GM19328 (cell line): ENCODE measurements around the gene NDUFB3.
"Not testable (repeated sequence)": the region's sequence is repeated elsewhere in the genome, so short reads cannot be mapped to it uniquely, and the experiment has no call there.

Source experiments
- ATAC-seq: cut with Tn5 transposase; IDR thresholded peaks from one replicate; pipeline ENCODE4 v1.9.1; 2021; ENCODE audit warnings: mild to moderate bottlenecking, moderate library complexity; ENCODE audit not compliant: unreplicated experiment

Gene NDUFB3

GRCh38 chr2:201090574-201090973 lies 18.8 kb downstream of the NDUFB3 start:
- no peak for ATAC-seq

- ATAC-seq, result no peak
Measured at GRCh38 chr2:201093573-201093972, 21.8 kb downstream of the NDUFB3 start.

- ATAC-seq, result no peak
Measured at GRCh38 chr2:201100497-201100896, 28.7 kb downstream of the NDUFB3 start.

- ATAC-seq, result no peak
Measured at GRCh38 chr2:201105759-201106158, 34.0 kb downstream of the NDUFB3 start.

GRCh38 chr2:201107624-201108023 lies 35.8 kb downstream of the NDUFB3 start:
- no peak for ATAC-seq

- no peak for ATAC-seq
Measured at GRCh38 chr2:201108341-201108740, 36.5 kb downstream of the NDUFB3 start.

GRCh38 chr2:201109186-201109585 lies 37.4 kb downstream of the NDUFB3 start:
- no peak for ATAC-seq

- ATAC-seq, result no peak
Measured at GRCh38 chr2:201110615-201111014, 38.8 kb downstream of the NDUFB3 start.

GRCh38 chr2:201111096-201111495 lies 39.3 kb downstream of the NDUFB3 start:
- ATAC-seq, result no peak

GRCh38 chr2:201114350-201114749 lies 42.5 kb downstream of the NDUFB3 start:
- no peak for ATAC-seq

GRCh38 chr2:201114846-201115245 lies 43.0 kb downstream of the NDUFB3 start:
- ATAC-seq, result no peak

- peak; percentile 33 for ATAC-seq
Measured at GRCh38 chr2:201116115-201116958, 44.5 kb downstream of the NDUFB3 start, which contains the start of gene CFLAR. CFLAR (plus strand) TSS chr2:201116164; CDS start chr2:201129866, 13,702 bp downstream.

GRCh38 chr2:201116959-201117734 lies 45.3 kb downstream of the NDUFB3 start:
- ATAC-seq, result no peak

- not testable (repeated sequence) for ATAC-seq
Measured at GRCh38 chr2:201117735-201118094, 45.9 kb downstream of the NDUFB3 start.

GRCh38 chr2:201118121-201118960 lies 46.5 kb downstream of the NDUFB3 start:
- ATAC-seq, result peak; percentile 36

- no peak for ATAC-seq
Measured at GRCh38 chr2:201118961-201119854, 47.4 kb downstream of the NDUFB3 start.

- ATAC-seq, result no peak
Measured at GRCh38 chr2:201122276-201122675, 50.5 kb downstream of the NDUFB3 start.

- ATAC-seq, result no peak
Measured at GRCh38 chr2:201126308-201127151, 54.7 kb downstream of the NDUFB3 start.

GRCh38 chr2:201127152-201127511 lies 55.3 kb downstream of the NDUFB3 start:
- no peak for ATAC-seq
